ENCODE data around the gene EEF1AKMT4.
"Not testable (repeated sequence)": the region's sequence is repeated elsewhere in the genome, so short reads cannot be mapped to it uniquely, and the experiment has no call there.

The EEF1AKMT4 gene

DNA sequence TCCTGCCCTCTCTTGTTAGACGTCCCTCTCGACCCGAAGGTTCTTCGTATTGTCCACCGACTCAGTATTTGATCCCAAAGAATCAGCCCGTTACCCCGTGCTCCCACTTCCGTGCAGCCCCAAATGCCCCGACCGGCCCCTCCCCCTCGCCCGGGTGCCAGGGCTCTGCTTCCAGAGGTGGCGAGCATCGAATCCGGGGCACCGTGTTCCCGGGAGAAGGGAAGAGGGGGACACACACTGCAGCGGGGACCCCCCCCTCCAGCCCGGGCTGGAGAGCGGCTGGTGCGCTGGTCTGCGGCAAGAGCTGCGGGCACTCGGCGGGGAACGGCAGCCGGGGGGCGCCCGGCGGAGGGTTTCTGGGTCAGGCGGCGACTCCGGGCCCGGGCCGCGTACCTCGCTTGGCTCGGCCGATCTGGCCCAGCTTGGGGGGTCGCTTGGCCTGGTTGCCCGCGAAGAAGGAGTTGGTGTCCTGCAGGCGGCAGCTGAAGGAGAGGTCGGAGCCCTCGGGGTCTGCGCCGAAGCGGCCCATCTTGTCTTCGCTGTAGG, 11.3 kb downstream of the EEF1AKMT4 start:
- no peak for DNase-seq (ENCODE audit: low read depth)
- H3K4me3 ChIP-seq (ENCODE audit: low read length): peak overlapping the region; percentile 46
- TF ChIP-seq, protein P1, sequence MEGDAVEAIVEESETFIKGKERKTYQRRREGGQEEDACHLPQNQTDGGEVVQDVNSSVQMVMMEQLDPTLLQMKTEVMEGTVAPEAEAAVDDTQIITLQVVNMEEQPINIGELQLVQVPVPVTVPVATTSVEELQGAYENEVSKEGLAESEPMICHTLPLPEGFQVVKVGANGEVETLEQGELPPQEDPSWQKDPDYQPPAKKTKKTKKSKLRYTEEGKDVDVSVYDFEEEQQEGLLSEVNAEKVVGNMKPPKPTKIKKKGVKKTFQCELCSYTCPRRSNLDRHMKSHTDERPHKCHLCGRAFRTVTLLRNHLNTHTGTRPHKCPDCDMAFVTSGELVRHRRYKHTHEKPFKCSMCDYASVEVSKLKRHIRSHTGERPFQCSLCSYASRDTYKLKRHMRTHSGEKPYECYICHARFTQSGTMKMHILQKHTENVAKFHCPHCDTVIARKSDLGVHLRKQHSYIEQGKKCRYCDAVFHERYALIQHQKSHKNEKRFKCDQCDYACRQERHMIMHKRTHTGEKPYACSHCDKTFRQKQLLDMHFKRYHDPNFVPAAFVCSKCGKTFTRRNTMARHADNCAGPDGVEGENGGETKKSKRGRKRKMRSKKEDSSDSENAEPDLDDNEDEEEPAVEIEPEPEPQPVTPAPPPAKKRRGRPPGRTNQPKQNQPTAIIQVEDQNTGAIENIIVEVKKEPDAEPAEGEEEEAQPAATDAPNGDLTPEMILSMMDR (conservative IDR thresholded peaks at IDR 0.05; ENCODE audit: low read length): no peak

DNA sequence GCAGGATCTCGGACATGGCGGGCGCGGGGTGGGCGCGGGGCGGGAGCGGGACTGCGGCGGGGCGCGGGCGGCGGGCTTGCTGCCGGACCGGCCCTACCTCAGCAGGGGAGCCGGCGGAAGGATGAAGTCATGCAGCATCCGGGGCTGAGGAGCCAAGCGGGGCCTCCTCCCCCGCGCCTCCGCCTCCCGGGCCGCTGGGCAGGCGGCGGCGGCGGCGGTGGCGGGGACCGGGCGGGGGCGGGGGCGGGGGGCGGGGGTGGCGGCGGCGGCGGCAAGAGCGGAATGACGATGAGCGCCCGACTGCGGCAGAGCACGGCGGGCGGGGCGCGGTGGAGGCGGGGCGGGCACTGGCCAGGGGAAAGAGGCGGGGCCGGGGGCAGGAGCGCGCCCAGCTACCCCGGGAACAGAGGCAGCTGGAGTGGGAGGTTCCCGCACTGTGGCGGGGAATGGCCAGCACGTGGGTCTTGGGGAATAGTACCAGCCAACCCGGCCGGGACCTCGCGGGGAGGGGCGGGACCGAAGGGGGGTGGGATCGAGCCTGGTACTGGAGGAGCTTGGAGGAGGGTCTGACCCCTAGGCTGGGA, 11.9 kb downstream of the EEF1AKMT4 start, which contains the start of gene CAMK2N2:
TSS of gene CAMK2N2 (minus strand) at position 284 of the 584 bp plus-strand sequence. CDS start at position 16, 268 bp downstream.
- TF ChIP-seq, protein P1 (conservative IDR thresholded peaks at IDR 0.05; ENCODE audit: low read length): no peak
- peak within 1 kb of the TSS; percentile 51 for H3K4me3 ChIP-seq (ENCODE audit: low read length)
- peak; percentile 25 for DNase-seq (ENCODE audit: low read depth)

DNA sequence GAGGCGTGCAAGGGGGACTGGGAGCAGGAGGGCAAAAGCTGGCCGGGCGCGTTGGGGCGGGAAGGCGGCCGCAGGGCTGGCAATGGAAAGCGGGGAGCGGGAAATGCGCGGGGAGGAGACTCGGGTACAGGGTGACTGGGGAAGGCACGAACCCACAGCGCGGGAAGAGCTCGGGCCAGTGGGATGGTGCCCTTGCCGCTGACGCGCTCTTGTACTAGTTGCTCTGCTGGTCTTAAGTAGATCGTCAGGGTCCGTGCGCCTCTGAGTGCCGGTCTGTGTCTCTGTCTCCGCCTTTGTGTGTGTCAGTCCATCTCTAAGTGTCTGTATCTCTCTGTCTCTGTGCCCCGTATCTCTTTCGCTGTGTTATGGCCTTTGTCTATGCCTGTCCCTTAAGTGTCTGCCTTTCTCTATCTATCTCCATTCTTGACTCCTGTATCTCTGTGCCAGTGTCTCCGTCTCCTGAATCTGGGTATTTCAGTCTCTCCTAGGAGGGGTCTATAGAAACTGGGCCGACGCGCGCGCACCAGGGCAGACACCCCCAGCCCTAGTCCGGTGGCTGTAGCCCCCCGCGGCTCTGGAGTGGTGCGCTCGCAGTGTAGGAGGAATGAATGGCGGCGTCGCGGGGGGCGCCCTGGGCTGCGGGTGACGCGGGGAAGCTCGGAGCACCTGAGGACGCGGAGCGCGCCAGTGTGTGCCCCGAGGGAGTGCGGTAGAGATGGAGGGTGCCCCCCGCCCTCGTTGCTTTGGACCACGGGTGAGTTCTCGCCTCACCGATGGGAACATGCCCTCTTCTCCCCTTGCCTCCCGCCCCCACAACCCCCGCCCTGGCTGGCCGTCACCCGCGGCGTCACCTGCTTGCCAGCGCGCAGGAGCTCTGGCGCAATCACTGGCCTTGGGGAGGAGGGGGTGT, 12.6 kb downstream of the EEF1AKMT4 start:
- no peak for DNase-seq (ENCODE audit: low read depth)
- H3K4me3 ChIP-seq (ENCODE audit: low read length): peak overlapping the region; percentile 51
- TF ChIP-seq, protein P1 (conservative IDR thresholded peaks at IDR 0.05; ENCODE audit: low read length): no peak

DNA sequence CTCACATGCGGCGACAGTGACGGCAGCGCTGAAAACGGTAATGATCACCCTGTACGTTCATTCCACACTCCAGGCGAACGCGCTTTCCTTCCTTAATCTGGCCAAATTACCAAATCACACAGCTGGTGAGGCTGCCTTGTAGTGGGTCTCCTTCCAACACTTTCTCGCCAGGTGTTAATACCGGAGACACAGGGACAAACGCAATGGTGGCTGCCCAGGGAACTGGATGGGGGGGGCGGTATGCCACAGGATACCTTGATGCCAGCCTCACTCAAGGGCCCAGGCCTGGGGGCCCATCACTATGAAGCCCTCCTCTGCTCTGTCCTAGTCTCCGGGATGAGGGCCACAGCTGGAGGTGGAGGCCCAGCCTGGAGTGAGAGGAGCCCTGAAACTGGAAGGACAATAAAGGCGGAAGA, 13.3 kb downstream of the EEF1AKMT4 start:
- TF ChIP-seq, protein P1 (conservative IDR thresholded peaks at IDR 0.05; ENCODE audit: low read length): no peak
- no peak for DNase-seq (ENCODE audit: low read depth)
- H3K4me3 ChIP-seq (ENCODE audit: low read length): no peak overlapping the region

- H3K4me3 ChIP-seq (ENCODE audit: low read length); DNase-seq (ENCODE audit: low read depth): not testable (repeated sequence)
Measured at GRCh38 chr3:184267249-184267648, 17.8 kb downstream of the EEF1AKMT4 start.

- no peak overlapping the region for H3K4me3 ChIP-seq (ENCODE audit: low read length)
- TF ChIP-seq, protein P1 (conservative IDR thresholded peaks at IDR 0.05; ENCODE audit: low read length): no peak
- no peak for DNase-seq (ENCODE audit: low read depth)
Measured at GRCh38 chr3:184272269-184272668, 22.8 kb downstream of the EEF1AKMT4 start.

- DNase-seq (ENCODE audit: low read depth): no peak
- H3K4me3 ChIP-seq (ENCODE audit: low read length): no peak overlapping the region
- TF ChIP-seq, protein P1 (conservative IDR thresholded peaks at IDR 0.05; ENCODE audit: low read length): no peak
Measured at GRCh38 chr3:184275381-184275701, 25.9 kb downstream of the EEF1AKMT4 start.

Data from AG10803 (cell line).